ENCODE measurements around the gene DNM3. TPM values are rescaled to one million over a fixed set of nuclear protein-coding genes. Genes with fewer than 3 reads are reported as not detected.

DNM3 gene
- total RNA-seq, 1 experiment from 2014 or later = 0.71 TPM

- Histone ChIP-seq H3K27me3 (replicated peaks; ENCODE audit: insufficient read depth, low read depth, low read length, poor library complexity) (no peaks in the 10 kb centered on the region), H3K36me3 (ENCODE audit: insufficient read depth, low read length, poor library complexity, severe bottlenecking) (no peaks in the 10 kb centered on the region), H3K9me3 (ENCODE audit: low read depth, low read length, poor library complexity, severe bottlenecking) (no peaks in the 10 kb centered on the region), H3K4me3 (ENCODE audit: low read depth, low read length, poor library complexity, severe bottlenecking) (no peak overlapping the region), H3K4me1 (ENCODE audit: insufficient read depth, low read length, poor library complexity, severe bottlenecking) (peaks cover 31% of the 10 kb centered on the region), H3K27ac (ENCODE audit: low read depth, low read length, poor library complexity, severe bottlenecking) (no peak overlapping the region)
- TF ChIP-seq, protein P1, sequence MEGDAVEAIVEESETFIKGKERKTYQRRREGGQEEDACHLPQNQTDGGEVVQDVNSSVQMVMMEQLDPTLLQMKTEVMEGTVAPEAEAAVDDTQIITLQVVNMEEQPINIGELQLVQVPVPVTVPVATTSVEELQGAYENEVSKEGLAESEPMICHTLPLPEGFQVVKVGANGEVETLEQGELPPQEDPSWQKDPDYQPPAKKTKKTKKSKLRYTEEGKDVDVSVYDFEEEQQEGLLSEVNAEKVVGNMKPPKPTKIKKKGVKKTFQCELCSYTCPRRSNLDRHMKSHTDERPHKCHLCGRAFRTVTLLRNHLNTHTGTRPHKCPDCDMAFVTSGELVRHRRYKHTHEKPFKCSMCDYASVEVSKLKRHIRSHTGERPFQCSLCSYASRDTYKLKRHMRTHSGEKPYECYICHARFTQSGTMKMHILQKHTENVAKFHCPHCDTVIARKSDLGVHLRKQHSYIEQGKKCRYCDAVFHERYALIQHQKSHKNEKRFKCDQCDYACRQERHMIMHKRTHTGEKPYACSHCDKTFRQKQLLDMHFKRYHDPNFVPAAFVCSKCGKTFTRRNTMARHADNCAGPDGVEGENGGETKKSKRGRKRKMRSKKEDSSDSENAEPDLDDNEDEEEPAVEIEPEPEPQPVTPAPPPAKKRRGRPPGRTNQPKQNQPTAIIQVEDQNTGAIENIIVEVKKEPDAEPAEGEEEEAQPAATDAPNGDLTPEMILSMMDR (conservative IDR thresholded peaks at IDR 0.05; ENCODE audit: low read depth, low read length) = no peak
- no peak for TF ChIP-seq EZH2 (IDR thresholded peaks at IDR 0.05; ENCODE audit: borderline replicate concordance, low read depth, low read length, poor library complexity, severe bottlenecking)
- ChIA-PET CTCF (no interaction called here), POLR2A (ENCODE audit: low non-redundant PET) (interaction anchor here (0.7 kb wide), 2 partner anchors 11 to 760 kb away, joined by 3 to 4 read pairs; no protein-coding TSS in a partner anchor)
- BruUV-seq (replicated peaks) = no TSS peak
- intact Hi-C loops (cut with micrococcal nuclease; ENCODE audit: unreplicated experiment) = no loop called here
- DNase-seq (ENCODE audit: low spot score) = no peak
Measured at GRCh38 chr1:172121081-172121717, 279.9 kb downstream of the DNM3 start.

DNA sequence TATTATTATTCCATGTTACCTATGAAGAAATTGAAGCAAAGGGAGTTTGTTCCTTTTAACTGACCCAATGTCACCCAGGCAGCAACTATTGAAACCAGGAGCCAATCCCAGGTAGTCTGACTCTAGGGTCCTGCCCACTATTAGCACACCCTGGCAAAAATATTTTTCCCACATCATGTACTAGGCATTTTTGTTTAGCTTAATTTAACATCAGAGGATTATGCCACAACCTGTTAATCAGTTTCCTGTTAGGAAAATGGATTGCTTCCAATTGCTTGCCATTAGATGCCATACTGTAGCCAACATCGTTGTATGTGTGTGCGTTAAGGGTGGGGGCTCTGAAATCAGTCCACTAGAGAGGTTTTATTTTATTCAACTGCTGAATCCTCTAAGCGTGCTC is 281.1 kb downstream of the DNM3 start:
- POLR2A ChIA-PET (ENCODE audit: low non-redundant PET) = no interaction called here
- H3K4me1 ChIP-seq (ENCODE audit: insufficient read depth, low read length, poor library complexity, severe bottlenecking) = peaks cover 31% of the 10 kb centered on the region
- H3K36me3 ChIP-seq (ENCODE audit: insufficient read depth, low read length, poor library complexity, severe bottlenecking) = no peaks in the 10 kb centered on the region
- H3K27me3 ChIP-seq (replicated peaks; ENCODE audit: insufficient read depth, low read depth, low read length, poor library complexity) = no peaks in the 10 kb centered on the region
- CTCF ChIA-PET = no interaction called here
- no peak overlapping the region for H3K27ac ChIP-seq (ENCODE audit: low read depth, low read length, poor library complexity, severe bottlenecking)
- intact Hi-C loops (cut with micrococcal nuclease; ENCODE audit: unreplicated experiment) = no loop called here
- no peak overlapping the region for H3K4me3 ChIP-seq (ENCODE audit: low read depth, low read length, poor library complexity, severe bottlenecking)
- H3K9me3 ChIP-seq (ENCODE audit: low read depth, low read length, poor library complexity, severe bottlenecking) = no peaks in the 10 kb centered on the region
- no TSS peak for BruUV-seq (replicated peaks)
- TF ChIP-seq, protein P1 (conservative IDR thresholded peaks at IDR 0.05; ENCODE audit: low read depth, low read length) = no peak
- TF ChIP-seq EZH2 (IDR thresholded peaks at IDR 0.05; ENCODE audit: borderline replicate concordance, low read depth, low read length, poor library complexity, severe bottlenecking) = no peak
- no peak for DNase-seq (ENCODE audit: low spot score)

DNA sequence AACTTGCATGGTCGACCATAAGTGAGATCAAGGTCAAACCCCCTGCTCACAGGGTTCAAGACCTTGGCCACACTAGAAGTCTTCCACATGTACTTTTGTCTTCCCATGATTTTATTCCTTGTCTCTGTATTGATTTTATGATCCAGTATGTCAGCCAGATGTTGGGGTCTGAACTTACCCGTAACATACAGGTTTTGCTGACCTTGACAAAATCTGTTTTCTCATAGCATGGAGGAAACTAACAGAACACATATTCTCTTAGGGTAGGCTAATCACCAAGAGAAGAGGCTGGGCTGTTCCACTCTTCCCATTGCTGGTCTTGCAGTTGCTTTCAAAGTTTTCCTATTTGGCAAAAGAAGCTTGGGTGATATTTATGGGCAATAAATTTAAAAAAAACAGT is 284.0 kb downstream of the DNM3 start:
- no peak for TF ChIP-seq EZH2 (IDR thresholded peaks at IDR 0.05; ENCODE audit: borderline replicate concordance, low read depth, low read length, poor library complexity, severe bottlenecking)
- TF ChIP-seq, protein P1 (conservative IDR thresholded peaks at IDR 0.05; ENCODE audit: low read depth, low read length) = no peak
- DNase-seq (ENCODE audit: low spot score) = no peak
- POLR2A ChIA-PET (ENCODE audit: low non-redundant PET) = no interaction called here
- BruUV-seq (replicated peaks) = no TSS peak
- H3K36me3 ChIP-seq (ENCODE audit: insufficient read depth, low read length, poor library complexity, severe bottlenecking) = no peaks in the 10 kb centered on the region
- CTCF ChIA-PET = no interaction called here
- H3K4me1 ChIP-seq (ENCODE audit: insufficient read depth, low read length, poor library complexity, severe bottlenecking) = peaks cover 27% of the 10 kb centered on the region
- H3K4me3 ChIP-seq (ENCODE audit: low read depth, low read length, poor library complexity, severe bottlenecking) = no peak overlapping the region
- intact Hi-C loops (cut with micrococcal nuclease; ENCODE audit: unreplicated experiment) = no loop called here
- no peaks in the 10 kb centered on the region for H3K9me3 ChIP-seq (ENCODE audit: low read depth, low read length, poor library complexity, severe bottlenecking)
- H3K27ac ChIP-seq (ENCODE audit: low read depth, low read length, poor library complexity, severe bottlenecking) = no peak overlapping the region
- no peaks in the 10 kb centered on the region for H3K27me3 ChIP-seq (replicated peaks; ENCODE audit: insufficient read depth, low read depth, low read length, poor library complexity)

Data from A673 (cell line).